Tibial artery (tissue), 4 donors: ENCODE data around the gene SYTL5.

Experiments used
- DNase-seq, 2 donors: peaks; one replicate each; pipeline ENCODE4 v3.0.0-alpha.2; 2019
- H3K27ac ChIP-seq, 2 donors: fragments of 200-600 bp; sonication (generic) in 1 of 2; 1 replicate in 1 of 2; 2 replicates in 1 of 2; pipeline ENCODE4 v1.5.1; 2018 to 2019; ENCODE audit warnings: mild to moderate bottlenecking in 1 of 2
- H3K27me3 ChIP-seq, 2 donors: fragments of 200-600 bp; sonication (generic) in 1 of 2; one replicate each; pipeline versions ENCODE4 v1.5.1 to v1.6.0; 2016 to 2019
- H3K36me3 ChIP-seq, 3 donors: fragments of 200-600 bp; sonication (generic) in 2 of 3; one replicate each; pipeline ENCODE4 v1.5.1; 2016 to 2019; ENCODE audit warnings: mild to moderate bottlenecking in 2 of 3
- H3K4me1 ChIP-seq, 4 donors: fragments of 200-600 bp; sonication (generic) in 2 of 4; 1 replicate in 3 of 4; 2 replicates in 1 of 4; pipeline ENCODE4 v1.5.1; 2016 to 2019
- H3K4me3 ChIP-seq, 2 donors: fragments of 200-600 bp; sonication (generic) in 1 of 2; 1 replicate in 1 of 2; 2 replicates in 1 of 2; pipeline ENCODE4 v1.5.1; 2018 to 2019; ENCODE audit warnings: mild to moderate bottlenecking in 2 of 2
- H3K9me3 ChIP-seq, 3 donors: fragments of 200-600 bp; sonication (generic) in 1 of 3; one replicate each; pipeline ENCODE4 v1.5.1; 2016 to 2019
- CTCF ChIP-seq, 2 experiments: fragments of 200-600 bp in 1 of 2; fragments of 450-650 bp in 1 of 2; IDR thresholded peaks; one replicate each; pipeline ENCODE4 v1.5.1; 2017 to 2019; ENCODE audit warnings: antibody characterized with exemption in 2 of 2, mild to moderate bottlenecking in 1 of 2, moderate library complexity in 1 of 2
- intact Hi-C: fragments of 100-400 bp; cut with DNase I; formaldehyde crosslinking; loops from one replicate; pipeline ENCODE4 v1.15.0; 2023; ENCODE audit warnings: low total_unique reads

SYTL5 gene

GRCh38 chrX:37993176-37993575, 13.2 kb upstream of the SYTL5 start:
- H3K27me3 ChIP-seq: no peaks in the 10 kb centered on the region
- no peaks in the 10 kb centered on the region for H3K36me3 ChIP-seq
- H3K9me3 ChIP-seq: no peaks in the 10 kb centered on the region
- no peak for DNase-seq
- no peak for TF ChIP-seq CTCF (IDR thresholded peaks at IDR 0.05)
- intact Hi-C loops: no loop called here
- no peak overlapping the region for H3K27ac ChIP-seq
- H3K4me1 ChIP-seq: no peaks in the 10 kb centered on the region
- no peak overlapping the region for H3K4me3 ChIP-seq

- Histone ChIP-seq H3K36me3 (no peaks in the 10 kb centered on the region), H3K4me1 (no peaks in the 10 kb centered on the region), H3K27ac (no peak overlapping the region), H3K4me3 (no peak overlapping the region), H3K9me3 (no peaks in the 10 kb centered on the region), H3K27me3 (no peaks in the 10 kb centered on the region)
- DNase-seq: no peak
- intact Hi-C loops: no loop called here
- TF ChIP-seq CTCF (IDR thresholded peaks at IDR 0.05): no peak
Measured at GRCh38 chrX:37993837-37994619, 12.3 kb upstream of the SYTL5 start.

- TF ChIP-seq CTCF (IDR thresholded peaks at IDR 0.05): no peak
- intact Hi-C loops: no loop called here
Measured at GRCh38 chrX:37995428-37995827, 10.9 kb upstream of the SYTL5 start.

GRCh38 chrX:37997096-37997495, 9.3 kb upstream of the SYTL5 start:
- H3K27ac ChIP-seq: no peak overlapping the region
- no peak for DNase-seq
- intact Hi-C loops: no loop called here
- TF ChIP-seq CTCF (IDR thresholded peaks at IDR 0.05): no peak
- no peaks in the 10 kb centered on the region for H3K4me1 ChIP-seq
- no peaks in the 10 kb centered on the region for H3K36me3 ChIP-seq
- no peaks in the 10 kb centered on the region for H3K27me3 ChIP-seq
- H3K4me3 ChIP-seq: no peak overlapping the region
- no peaks in the 10 kb centered on the region for H3K9me3 ChIP-seq

More at GRCh38 chrX:37995428-37995827, 10.9 kb upstream of the SYTL5 start:
- H3K4me1 ChIP-seq: no peaks in the 10 kb centered on the region
- H3K27me3 ChIP-seq: no peaks in the 10 kb centered on the region
- DNase-seq: no peak
- no peak overlapping the region for H3K27ac ChIP-seq
- no peak overlapping the region for H3K4me3 ChIP-seq
- no peaks in the 10 kb centered on the region for H3K9me3 ChIP-seq
- H3K36me3 ChIP-seq: no peaks in the 10 kb centered on the region

- DNase-seq: no peak
- H3K27me3 ChIP-seq: no peaks in the 10 kb centered on the region
- H3K27ac ChIP-seq: no peak overlapping the region
- intact Hi-C loops: no loop called here
- no peaks in the 10 kb centered on the region for H3K36me3 ChIP-seq
- no peaks in the 10 kb centered on the region for H3K9me3 ChIP-seq
- H3K4me1 ChIP-seq: no peaks in the 10 kb centered on the region
- H3K4me3 ChIP-seq: no peak overlapping the region
- TF ChIP-seq CTCF (IDR thresholded peaks at IDR 0.05): no peak
Measured at GRCh38 chrX:37998586-37999262, 7.6 kb upstream of the SYTL5 start.
